Measurements from ENCODE around the gene ENOX1. TPM values are rescaled to one million over a fixed set of nuclear protein-coding genes. Genes with fewer than 3 reads are reported as not detected.

The ENOX1 gene
- total RNA-seq, 1 experiment from 2014 or later = 0.95 TPM

- no TSS peak for BruUV-seq (replicated peaks)
- Histone ChIP-seq H3K27me3 (ENCODE audit: low read length) (no peaks in the 10 kb centered on the region), H4K20me1 (ENCODE audit: low read length) (no peaks in the 10 kb centered on the region), H3K4me1 (ENCODE audit: insufficient read depth, low read length) (no peaks in the 10 kb centered on the region), H3K36me3 (ENCODE audit: low read depth, low read length) (no peaks in the 10 kb centered on the region), H3K4me3 (ENCODE audit: low read length) (no peak overlapping the region), H3K9me2 (replicated peaks; ENCODE audit: low read length) (no peaks in the 10 kb centered on the region), H3K9me3 (ENCODE audit: low read length) (no peaks in the 10 kb centered on the region), H3K27ac (ENCODE audit: low read length) (no peak overlapping the region), H3K4me2 (ENCODE audit: low read length) (no peak overlapping the region), H3F3A (ENCODE audit: low read length, unreplicated experiment) (no peaks in the 10 kb centered on the region), H2AFZ (ENCODE audit: low read length) (no peak overlapping the region), H3K9ac (ENCODE audit: low read length) (no peak overlapping the region), H3K79me2 (ENCODE audit: low read length) (no peaks in the 10 kb centered on the region)
- ChIA-PET CTCF (no interaction called here), POLR2A (ENCODE audit: unreplicated experiment) (no interaction called here)
- DNase-seq (no peak), ATAC-seq (no peak)
- intact Hi-C loops (cut with micrococcal nuclease) = no loop called here
- no peak for TF ChIP-seq EZH2phosphoT487 (IDR thresholded peaks at IDR 0.05; ENCODE audit: borderline replicate concordance, low read length)
- no peak for TF ChIP-seq EZH2 (IDR thresholded peaks at IDR 0.05; ENCODE audit: low read length, unreplicated experiment)
- TF ChIP-seq, protein P1, sequence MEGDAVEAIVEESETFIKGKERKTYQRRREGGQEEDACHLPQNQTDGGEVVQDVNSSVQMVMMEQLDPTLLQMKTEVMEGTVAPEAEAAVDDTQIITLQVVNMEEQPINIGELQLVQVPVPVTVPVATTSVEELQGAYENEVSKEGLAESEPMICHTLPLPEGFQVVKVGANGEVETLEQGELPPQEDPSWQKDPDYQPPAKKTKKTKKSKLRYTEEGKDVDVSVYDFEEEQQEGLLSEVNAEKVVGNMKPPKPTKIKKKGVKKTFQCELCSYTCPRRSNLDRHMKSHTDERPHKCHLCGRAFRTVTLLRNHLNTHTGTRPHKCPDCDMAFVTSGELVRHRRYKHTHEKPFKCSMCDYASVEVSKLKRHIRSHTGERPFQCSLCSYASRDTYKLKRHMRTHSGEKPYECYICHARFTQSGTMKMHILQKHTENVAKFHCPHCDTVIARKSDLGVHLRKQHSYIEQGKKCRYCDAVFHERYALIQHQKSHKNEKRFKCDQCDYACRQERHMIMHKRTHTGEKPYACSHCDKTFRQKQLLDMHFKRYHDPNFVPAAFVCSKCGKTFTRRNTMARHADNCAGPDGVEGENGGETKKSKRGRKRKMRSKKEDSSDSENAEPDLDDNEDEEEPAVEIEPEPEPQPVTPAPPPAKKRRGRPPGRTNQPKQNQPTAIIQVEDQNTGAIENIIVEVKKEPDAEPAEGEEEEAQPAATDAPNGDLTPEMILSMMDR (conservative IDR thresholded peaks at IDR 0.05; ENCODE audit: low read depth, low read length) = no peak
Measured at GRCh38 chr13:43411211-43411610, 375.6 kb downstream of the ENOX1 start.

DNA sequence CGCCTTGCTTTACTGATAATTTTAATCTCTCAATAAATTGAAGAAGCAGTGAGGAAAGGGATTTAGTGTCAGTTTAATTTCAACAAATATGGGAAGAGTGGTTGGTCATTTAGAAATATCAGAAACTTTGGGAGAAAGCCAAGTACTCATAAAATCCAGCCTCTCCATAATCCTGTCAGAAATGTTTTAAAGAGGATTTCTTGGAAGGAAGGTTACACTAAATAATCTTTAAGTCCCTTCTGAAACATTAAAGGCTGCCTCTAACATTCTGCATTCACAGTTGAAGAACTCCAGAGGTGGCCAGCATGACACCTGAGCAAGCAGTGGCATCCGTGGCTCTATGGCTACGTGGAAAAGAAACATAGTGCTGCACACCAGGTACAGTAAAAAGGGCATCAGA lies 378.5 kb downstream of the ENOX1 start:
- CTCF ChIA-PET = no interaction called here
- intact Hi-C loops (cut with micrococcal nuclease) = no loop called here
- no TSS peak for BruUV-seq (replicated peaks)
- Histone ChIP-seq H3K79me2 (ENCODE audit: low read length) (no peaks in the 10 kb centered on the region), H3K4me1 (ENCODE audit: insufficient read depth, low read length) (peaks cover 9% of the 10 kb centered on the region; the same call in 1 of the 2 replicates), H2AFZ (ENCODE audit: low read length) (no peak overlapping the region), H4K20me1 (ENCODE audit: low read length) (no peaks in the 10 kb centered on the region), H3K36me3 (ENCODE audit: low read depth, low read length) (no peaks in the 10 kb centered on the region), H3K9ac (ENCODE audit: low read length) (no peak overlapping the region), H3K4me2 (ENCODE audit: low read length) (no peak overlapping the region), H3K9me3 (ENCODE audit: low read length) (no peaks in the 10 kb centered on the region), H3K9me2 (replicated peaks; ENCODE audit: low read length) (no peaks in the 10 kb centered on the region), H3K4me3 (ENCODE audit: low read length) (no peak overlapping the region), H3K27me3 (ENCODE audit: low read length) (no peaks in the 10 kb centered on the region), H3F3A (ENCODE audit: low read length, unreplicated experiment) (no peaks in the 10 kb centered on the region), H3K27ac (ENCODE audit: low read length) (no peak overlapping the region)
- TF ChIP-seq, protein P1 (conservative IDR thresholded peaks at IDR 0.05; ENCODE audit: low read depth, low read length) = no peak
- TF ChIP-seq EZH2 (IDR thresholded peaks at IDR 0.05; ENCODE audit: low read length, unreplicated experiment) (no peak), EZH2phosphoT487 (IDR thresholded peaks at IDR 0.05; ENCODE audit: borderline replicate concordance, low read length) (no peak)
- DNase-seq (no peak), ATAC-seq (no peak)
- POLR2A ChIA-PET (ENCODE audit: unreplicated experiment) = no interaction called here

DNA sequence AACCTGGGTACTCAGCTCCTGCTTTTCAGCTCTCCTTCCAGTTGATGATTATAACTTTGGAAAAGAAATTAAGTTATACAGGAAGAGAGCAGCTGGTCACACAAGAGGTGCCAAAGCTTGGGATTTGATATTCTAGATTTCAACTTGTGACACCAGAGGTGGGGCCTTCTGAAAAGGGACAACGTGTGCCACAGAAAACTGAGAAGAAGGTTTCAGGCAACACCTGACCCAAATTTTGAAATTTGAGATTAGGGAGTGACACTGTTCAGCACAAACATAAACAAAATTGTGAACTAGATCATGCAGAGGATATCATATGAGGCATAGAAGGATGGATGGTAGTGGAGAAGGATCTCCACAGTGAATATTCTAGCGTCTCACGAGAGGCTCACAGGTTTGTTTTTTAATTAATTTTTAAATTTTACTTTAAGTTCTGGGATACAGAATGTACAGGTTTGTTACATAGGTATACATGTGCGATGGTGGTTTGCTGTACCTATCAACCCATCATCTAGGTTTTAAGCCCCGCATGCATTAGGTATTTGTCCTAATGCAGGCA lies 379.7 kb downstream of the ENOX1 start:
- H3K27me3 ChIP-seq (ENCODE audit: low read length) = no peaks in the 10 kb centered on the region
- no peak overlapping the region for H3K9ac ChIP-seq (ENCODE audit: low read length)
- CTCF ChIA-PET = no interaction called here
- DNase-seq (no peak), ATAC-seq (no peak)
- no peaks in the 10 kb centered on the region for H3K9me3 ChIP-seq (ENCODE audit: low read length)
- BruUV-seq (replicated peaks) = no TSS peak
- no peaks in the 10 kb centered on the region for H3K9me2 ChIP-seq (replicated peaks; ENCODE audit: low read length)
- no peak for TF ChIP-seq EZH2phosphoT487 (IDR thresholded peaks at IDR 0.05; ENCODE audit: borderline replicate concordance, low read length)
- TF ChIP-seq EZH2 (IDR thresholded peaks at IDR 0.05; ENCODE audit: low read length, unreplicated experiment) = no peak
- TF ChIP-seq, protein P1 (conservative IDR thresholded peaks at IDR 0.05; ENCODE audit: low read depth, low read length) = no peak
- no peaks in the 10 kb centered on the region for H4K20me1 ChIP-seq (ENCODE audit: low read length)
- H3K79me2 ChIP-seq (ENCODE audit: low read length) = no peaks in the 10 kb centered on the region
- H3K36me3 ChIP-seq (ENCODE audit: low read depth, low read length) = no peaks in the 10 kb centered on the region
- H3K4me1 ChIP-seq (ENCODE audit: insufficient read depth, low read length) = peaks cover 9% of the 10 kb centered on the region; the same call in 1 of the 2 replicates
- no peak overlapping the region for H3K4me3 ChIP-seq (ENCODE audit: low read length)
- intact Hi-C loops (cut with micrococcal nuclease) = no loop called here
- POLR2A ChIA-PET (ENCODE audit: unreplicated experiment) = no interaction called here
- H3K27ac ChIP-seq (ENCODE audit: low read length) = no peak overlapping the region
- H3F3A ChIP-seq (ENCODE audit: low read length, unreplicated experiment) = no peaks in the 10 kb centered on the region
- H2AFZ ChIP-seq (ENCODE audit: low read length) = no peak overlapping the region
- no peak overlapping the region for H3K4me2 ChIP-seq (ENCODE audit: low read length)
